Hematopoietic multipotent progenitor cell treated with erythropoietin and hydrocortisone succinate and interleukin-3 and kit ligand, for 15 days (in vitro differentiated cells): ENCODE data around the gene SLC8B1.
"Not testable (repeated sequence)": the region's sequence is repeated elsewhere in the genome, so short reads cannot be mapped to it uniquely, and the experiment has no call there.

Source experiments
- DNase-seq: peaks from one replicate; pipeline ENCODE4 v3.0.0-alpha.2; 2015; ENCODE audit warnings: low spot score

Gene SLC8B1

DNA sequence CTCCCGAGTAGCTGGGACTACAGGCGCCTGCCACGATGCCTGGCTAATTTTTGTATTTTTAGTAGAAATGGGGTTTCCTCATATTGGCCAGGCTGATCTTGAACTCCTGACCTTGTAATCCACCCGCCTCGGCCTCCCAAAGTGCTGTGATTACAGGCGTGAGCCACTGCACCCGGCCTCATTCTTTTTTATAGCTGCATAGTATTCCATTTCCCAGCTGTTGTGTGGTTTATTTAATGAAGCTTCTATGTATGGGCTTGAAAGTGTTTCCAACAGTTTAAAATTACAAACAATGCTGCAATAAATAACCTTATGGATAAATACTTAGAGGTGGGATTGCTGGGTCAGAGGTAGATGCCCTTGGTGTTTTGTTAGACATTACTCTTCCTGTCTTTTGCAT, 19.3 kb upstream of the SLC8B1 start:
- DNase-seq: not testable (repeated sequence)

DNA sequence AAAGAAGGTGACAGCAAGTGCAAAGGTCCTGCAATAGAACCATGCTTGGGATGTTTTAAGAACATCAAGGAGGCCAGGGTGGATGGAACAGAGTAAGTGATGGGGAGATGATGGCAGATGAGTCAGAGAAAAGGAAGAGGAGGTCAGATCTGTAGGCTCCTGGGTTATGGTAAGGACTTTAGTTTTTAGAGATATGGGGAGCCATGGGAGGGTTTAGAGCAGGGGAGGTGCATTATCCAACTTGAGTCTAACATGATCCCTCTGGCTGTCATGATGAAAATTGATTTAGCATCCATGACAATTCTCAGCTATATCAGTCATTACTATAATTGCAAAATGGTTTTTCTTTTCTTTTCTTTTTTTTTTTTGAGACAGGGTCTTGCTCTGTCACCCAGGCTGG, 16.2 kb upstream of the SLC8B1 start:
- no peak for DNase-seq

DNA sequence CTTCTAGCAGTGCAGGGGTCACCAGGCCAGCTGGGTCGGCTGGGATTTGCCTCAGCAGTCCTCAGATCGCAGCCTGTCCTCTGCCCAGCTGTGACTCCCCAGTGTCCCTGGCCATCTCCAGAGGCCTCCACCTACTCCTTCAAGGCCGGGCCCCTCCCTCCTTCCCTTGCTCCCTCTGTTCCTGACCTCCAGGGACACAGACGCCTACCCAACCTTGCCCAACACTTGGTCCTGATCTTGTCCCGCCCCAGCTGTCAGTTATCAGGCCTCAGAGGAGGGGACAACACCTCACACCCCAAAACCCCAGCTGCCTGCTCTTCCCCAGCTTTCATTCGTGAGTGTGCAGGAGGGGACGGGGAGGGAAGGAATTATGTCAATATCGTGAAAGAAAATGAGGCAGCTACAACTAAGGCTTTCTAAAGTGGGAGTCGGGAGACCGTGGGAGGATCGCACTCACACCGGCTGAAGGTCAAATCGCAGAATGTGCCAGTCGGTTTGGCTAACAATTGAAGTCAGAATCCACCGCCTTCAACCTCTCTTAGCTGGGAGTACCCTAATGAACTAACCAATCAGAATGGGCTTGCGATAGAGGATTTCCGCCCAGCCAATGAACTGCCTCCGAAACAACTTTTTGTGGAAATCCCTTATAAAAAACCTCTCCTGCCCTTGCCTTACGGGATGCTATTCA, 14.1 kb upstream of the SLC8B1 start:
- DNase-seq: no peak

DNA sequence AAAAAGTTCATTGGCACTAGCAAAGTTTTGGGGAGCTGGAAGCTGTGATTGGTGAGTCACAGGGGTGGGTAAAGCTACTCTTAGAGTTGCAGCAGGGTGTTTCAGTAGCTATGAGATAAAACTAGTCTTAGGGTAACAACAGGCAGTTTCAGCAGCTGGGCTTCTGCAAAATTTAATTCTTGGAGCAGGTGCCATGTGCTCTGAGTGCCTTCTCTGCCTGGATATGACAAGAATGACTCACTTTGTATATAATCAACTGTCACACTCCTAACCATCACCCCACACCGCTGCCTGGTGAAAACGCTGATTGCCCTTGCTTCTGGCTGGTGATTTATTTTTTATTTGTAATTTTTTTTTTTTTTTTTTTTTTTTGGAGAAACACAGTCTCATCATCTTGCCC, 13.0 kb upstream of the SLC8B1 start:
- DNase-seq: peak; percentile 23

DNA sequence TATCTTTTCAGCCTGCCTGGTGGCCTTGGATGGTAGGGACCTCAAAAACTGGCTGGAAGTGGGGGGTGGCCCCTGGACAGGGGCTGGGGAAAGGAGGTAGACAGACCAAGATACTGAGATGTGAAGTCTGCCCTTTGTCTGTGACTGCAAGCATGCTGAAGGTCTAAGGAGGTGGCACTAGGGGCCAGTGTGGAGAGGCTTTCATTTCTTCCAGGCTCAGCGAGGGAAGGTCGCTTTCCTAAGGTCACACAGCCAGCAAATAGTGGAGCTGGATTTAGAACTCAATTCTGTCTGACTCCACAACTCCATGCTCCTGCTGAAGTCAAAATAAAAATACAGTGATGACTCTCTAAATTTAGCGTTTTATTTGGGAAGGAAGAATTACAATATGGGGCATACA, 12.2 kb upstream of the SLC8B1 start:
- no peak for DNase-seq

DNA sequence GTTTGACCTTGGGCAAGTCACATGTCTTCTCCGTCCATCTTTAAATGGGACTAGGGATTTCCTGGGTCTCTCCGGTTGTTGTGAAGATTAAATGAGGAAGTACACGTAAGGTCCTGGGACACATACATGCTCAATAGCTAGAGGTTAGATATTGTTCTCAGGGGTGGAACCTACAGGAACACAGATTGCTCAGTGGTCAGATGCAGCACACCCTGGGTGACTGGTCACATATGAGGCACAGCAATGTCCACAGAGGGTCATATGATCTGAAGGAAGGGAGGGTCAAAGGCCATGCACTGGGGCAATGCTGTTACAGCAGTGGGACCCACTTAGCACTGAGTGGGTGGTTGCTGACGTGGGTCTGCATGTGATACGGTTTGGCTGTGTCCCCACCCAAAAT, 11.4 kb upstream of the SLC8B1 start:
- DNase-seq: no peak

DNA sequence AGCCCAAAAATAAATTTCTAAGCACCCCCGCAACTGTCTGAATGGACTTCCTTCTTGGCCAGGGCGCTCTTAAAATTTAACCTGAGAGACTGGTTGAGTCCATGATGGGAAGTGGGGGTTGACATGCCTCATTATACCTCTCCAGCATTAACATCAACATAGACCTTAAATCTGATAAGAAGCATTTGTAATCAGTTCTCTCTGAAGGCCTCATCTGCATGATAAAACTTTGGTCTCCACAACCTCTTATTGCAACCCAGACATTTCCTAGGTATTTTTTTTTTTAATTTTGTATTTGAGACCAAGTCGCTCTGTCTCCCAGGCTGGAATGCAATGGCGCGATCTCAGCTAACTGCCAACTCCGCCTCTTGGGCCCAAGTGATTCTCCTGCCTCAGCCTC, 10.4 kb upstream of the SLC8B1 start:
- DNase-seq: no peak

DNA sequence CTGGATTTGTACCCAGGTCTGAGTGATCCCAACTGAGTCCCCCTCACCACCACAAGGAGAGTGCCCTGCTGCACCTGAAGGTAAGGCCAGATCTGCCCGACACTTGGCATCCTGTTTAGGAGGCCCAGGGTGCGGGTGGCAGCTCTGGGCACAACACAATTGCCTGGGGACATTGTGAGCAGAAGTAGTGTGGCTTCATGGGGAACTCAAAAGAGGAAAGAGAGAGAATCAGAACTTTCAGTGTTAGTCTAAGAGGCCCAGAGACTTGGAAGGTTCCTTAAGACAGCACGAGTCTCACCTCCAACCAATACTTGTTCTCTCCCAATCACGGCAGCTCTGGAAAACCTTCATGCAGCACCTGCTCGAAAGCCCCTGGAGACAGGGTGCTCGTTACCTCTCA, 6.6 kb upstream of the SLC8B1 start:
- no peak for DNase-seq

DNA sequence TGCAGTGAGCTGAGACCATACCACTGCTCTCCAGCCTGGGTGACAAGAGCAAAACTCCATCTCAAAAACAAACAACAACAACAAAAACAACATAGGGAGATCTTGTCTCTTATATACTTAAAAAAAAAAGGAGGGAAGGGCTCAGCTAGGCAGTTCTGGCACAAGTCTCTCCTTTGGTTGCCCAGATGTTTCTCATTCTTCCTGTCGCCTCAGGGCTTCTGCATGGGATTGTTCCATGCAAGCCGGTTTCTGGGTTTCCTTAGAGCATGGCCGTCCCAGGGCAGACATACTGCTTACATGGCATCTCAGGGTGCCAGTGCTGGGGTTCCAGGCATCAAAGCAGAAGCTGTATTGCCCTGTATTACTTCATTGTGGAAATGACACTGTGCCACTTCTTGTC, 5.2 kb upstream of the SLC8B1 start:
- no peak for DNase-seq

DNA sequence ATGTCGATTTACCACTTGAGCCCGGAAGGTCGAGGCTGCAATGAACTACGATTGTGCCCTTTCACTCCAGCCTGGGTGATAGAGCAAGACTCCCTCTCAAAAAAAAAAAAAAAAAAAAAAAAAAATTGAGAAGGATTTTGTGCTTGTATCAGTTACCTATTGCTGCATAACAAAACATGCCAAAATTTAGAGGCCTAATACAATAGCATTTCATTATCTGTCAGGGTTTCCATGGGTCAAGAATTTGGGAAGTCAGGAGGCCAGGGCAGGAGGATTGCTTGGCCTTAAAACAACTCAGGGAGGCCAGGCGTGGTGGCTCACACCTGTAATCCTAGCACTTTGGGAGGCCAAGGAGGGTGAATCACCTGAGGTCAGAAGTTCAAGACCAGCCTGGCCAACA, 4.6 kb upstream of the SLC8B1 start:
- DNase-seq: no peak

DNA sequence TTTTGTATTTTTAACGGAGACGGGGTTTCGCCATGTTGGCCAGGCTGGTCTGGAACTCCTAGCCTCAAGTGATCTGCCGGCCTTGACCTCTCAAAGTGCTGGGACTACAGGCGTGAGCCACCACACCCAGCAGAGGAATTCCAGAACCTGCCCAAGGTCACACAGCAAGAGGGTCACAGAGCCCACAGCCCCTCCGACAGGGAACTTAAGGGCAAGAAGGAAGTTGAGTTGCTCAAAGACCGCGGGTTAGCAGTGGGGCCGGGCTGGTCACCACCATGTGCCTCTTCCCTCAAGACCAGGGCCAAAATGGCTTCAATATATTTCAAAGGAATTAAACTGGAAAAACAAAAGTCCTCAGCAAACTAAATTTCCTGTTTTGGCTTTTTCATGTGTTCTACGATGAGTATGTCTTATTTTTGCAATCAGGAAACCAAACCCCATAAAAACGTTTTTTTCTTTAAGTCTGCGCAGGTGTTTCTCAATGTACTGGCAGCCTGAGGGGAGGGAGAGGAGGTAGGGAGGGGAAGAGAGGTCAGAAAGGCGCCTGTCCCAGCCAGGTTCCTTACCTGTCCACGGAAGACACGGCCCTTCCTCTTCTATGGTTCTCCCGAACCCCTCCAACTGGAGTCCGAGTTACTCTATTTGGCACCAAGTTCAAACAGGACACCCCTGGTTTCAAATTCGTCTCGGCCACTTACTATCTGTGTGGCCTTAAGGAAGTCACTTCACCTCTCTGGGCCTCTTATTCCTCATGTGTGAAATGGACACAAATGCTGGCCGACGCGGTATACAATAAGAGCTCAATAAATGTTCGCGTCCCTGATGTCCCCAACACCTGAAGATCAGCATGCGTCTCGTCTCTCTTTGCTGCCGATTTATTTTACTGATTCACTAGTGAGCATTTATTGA, 778 bp downstream of the SLC8B1 start:
- peak; percentile 17 for DNase-seq

DNA sequence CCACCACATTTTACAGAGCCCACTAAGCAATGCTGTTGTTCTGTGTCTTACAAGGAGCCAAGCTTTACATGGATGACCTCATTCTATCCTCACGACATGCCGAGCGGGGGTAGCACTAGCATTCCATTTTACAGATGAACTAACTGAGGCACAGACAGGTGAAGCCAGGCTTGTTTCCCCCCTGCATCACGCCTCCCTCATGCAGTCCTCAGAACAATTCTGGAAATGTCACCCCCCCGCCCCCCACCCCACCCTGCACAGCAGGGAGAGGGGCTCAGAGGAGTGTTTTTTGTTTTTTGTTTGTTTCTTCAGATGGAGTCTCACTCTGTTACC, 1.5 kb downstream of the SLC8B1 start:
- no peak for DNase-seq

DNA sequence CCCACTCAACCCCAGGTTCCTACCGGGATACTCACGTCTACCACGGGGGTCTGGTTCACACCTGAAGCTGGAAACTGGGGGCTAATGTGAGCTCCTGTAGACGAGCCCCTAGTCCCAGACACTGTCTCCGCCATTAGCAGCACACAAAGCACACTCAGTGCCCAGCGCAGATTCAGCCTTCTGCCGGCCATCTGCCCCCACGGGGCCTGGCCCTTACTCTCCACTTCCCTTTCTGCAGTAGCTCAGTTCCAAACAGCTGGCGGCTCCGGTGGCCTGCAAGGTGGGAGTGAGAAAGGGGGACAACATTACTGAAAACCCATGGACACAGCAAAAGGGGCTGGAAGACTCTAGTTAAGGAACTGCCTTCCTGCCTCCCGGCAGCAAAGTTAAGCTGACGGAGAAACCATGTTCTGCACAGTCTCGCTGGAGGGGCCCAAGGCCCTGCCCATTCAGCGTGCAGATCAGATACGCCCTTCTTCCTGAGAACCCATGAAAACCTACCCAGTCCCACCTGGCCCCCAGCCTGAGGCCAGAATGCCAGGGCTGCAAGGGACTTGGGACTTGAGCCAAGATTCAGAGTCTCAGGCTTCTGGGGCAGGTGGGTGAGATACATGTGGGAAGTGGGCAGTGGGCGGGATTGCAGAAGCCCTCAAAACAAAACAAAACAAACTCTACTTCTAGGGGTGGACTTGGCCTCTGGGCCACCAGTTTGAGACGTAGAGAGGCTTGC, 2.1 kb downstream of the SLC8B1 start:
- DNase-seq: no peak

DNA sequence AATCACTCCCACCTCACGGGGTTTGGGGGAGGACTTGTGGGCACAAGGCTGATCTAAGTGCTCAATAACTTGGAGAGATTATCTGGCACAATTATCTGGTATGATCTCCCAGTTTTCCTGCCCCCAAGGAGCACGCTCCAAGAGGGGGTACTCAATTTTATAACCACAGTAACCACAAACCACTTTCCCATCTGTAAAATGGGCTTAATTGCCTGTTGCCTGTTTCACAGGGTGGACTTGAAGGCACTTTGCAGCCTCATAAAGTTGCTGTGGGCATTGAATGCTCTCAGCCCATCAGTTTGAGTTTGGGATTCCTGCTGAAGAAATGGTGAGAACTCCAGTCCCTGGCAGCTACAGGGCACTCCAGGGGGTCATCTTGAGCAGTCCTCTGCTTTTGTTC, 4.4 kb downstream of the SLC8B1 start:
- DNase-seq: no peak

DNA sequence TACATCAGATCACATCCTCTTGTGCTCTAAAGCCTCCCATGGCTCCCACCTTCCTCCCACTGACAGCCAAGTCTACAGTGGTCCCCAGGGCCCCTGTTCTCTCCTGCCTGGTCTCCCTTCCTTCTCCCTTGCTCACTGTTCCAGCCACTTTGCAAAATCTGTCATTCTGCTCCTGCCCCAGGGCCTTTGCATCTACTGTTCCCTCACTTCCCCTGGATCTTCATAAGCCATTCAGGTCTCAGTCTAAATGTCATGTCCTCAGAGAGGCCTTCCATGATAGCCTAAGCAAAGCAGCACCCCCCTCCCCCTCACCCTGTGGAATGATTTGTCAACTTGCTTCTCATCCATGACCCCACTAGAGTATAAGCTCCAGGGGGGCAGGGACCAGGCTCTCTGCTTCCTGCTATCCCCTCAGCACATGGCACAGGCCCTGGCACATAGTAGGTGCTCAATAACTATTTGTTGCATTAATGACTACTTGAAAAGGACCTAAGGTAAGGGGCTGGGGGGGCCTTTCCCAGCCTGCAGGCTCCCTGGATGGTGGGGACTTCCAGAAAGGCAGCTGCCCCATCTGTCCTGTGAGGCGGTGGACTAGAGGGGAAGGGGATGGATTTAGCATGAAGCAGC, 5.0 kb downstream of the SLC8B1 start:
- no peak for DNase-seq

DNA sequence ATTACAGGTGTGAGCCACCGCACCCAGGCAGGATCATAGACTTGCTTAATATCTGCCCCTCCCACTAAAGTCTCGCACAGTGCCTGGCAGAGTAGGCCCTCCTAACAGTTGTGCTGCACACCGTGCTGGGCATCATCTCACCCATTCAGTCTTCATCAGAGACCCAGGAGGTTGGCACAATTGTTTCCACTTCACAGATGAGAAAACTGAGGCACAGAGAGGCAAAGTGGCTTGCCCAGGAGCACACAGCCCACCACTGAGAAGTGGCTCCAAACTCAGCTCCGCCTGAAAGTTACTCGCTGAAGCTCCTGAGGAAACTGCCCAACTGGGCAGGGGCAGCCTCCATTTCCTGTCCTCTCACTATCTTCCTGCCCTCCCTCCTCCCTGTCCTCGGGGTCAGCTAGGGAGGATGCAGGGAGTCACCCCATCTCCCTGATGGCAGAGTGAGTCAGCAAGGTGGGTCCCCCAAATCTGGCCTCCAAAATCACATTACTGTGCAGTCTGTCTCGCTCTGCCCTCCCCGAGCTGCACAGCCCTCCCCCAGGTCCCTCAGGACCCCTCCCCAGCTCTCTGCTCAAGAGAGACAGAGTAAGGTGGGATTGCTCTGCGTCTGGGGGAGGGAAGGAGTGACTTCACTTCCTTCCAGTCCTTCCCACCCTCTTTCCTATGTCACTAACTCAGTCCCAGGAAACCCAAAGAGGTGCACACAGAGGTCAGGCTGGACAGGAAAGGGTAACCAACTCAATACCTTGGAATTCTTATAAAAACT, 5.7 kb downstream of the SLC8B1 start:
- DNase-seq: no peak

DNA sequence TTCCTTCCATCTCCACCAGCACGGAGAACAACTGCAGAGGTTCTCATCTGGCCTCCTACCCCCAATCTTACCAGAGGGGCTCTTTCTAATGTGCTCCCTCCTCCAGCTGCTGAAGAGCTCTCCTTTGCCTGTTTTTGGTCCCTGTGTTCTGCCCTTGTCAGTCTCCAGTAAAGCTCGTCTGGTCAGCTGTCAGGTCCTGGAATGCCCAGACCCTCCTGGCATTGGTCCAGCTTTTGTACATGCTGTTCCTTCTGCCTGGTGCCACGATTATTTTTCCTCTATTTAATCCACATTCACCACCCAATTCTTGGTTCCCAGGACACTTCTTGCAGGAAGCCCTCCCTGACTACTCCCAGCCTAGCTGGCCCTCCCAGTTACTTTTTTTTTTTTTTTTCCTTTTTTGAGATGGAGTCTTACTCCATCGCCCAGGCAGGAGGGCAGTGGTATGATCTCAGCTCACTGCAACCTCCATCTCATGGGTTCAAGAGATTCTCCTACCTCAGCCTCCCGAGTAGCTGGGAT, 6.5 kb downstream of the SLC8B1 start:
- DNase-seq: no peak

DNA sequence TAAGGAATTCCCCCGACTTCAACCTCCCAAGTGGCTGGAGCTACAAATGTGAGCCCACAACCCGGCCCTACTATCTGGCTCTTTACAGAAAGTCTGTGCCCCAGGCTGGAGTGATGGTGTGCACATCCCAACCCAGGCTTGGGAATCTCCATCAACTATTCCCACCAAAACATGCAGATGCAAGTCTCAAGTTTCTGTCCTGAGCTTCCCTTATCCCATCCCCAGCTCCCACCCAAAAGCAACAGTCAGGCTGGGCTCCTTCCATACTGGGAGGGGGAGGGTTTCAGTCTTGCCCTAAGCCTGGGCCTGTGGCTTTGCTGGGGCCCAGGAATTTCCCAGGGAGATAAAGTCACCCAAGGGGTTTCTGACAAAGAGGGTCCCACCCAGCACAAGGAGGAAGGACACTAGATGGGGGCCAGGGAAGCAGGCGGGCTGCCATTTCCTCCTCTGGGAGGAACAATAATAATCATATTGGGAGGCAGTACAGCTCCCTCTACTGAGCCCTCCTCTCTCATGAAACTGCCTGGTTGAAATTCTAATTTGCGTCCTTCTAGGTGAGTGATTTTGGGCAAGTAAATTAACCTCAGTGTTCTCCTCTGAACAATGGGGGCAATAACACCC, 8.0 kb downstream of the SLC8B1 start:
- no peak for DNase-seq

DNA sequence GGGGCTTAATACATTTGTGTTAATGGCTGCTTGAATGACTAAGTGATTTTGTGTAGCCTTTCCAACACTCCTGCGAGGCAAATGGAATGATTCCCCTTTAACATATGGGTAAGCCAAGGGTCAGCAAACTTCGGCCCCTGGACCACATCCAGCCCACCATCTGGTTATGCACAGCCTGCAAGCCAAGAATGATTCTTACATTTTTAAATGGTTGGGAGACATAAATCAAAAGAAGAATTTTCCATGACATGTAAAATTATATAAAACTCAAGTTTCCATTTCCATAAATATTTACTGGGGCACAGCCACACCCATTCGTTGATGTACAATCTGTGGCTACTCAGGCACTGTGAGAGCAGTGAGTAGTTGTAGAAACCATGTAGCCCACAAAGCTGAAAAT, 9.0 kb downstream of the SLC8B1 start:
- no peak for DNase-seq

DNA sequence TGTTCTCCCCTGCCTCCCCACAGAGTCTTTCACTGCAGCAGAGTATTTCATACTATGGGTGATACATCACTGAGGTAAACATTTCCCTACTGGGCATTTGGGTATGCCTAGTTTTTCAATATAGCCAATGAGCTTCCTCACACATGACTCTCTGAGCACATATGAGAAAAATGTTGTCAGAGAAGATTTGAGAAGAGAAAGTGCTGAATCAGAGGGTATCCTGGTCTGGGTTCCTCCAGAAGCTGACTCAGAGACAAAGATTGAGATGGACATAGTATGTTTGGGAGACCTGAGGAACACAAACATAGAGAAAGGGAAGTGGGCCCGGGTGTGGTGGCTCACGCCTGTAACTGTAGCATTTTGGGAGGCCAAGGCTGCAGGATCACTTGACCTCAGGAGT, 12.6 kb downstream of the SLC8B1 start:
- no peak for DNase-seq

DNA sequence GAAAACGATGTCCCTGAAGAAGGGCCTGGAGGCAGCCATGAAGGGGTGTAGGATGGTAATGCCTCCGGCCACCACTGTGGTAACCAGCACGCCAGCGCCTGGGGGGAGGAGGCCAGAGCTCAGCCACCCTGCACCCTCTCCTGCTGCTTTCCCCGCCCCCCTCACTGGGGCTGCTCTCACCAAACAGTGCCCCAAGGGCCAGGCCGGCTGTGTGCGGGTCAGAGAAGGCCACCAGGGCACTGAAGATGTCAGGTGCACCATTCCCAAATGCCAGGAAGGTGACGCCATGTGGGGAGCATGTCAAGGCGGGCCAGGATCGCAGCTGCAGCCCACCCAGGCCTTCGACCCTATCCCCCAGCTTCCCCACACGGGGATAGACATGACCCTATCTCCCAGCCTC, 14.5 kb downstream of the SLC8B1 start:
- DNase-seq: no peak
